COLO829 (cell line): ENCODE data around the gene IFIT1.
"Not testable (repeated sequence)": the region's sequence is repeated elsewhere in the genome, so short reads cannot be mapped to it uniquely, and the experiment has no call there.

Source experiments
- DNase-seq: peaks from one replicate; pipeline ENCODE4 v3.0.0; 2012; ENCODE audit warnings: low spot score

IFIT1 gene

DNA sequence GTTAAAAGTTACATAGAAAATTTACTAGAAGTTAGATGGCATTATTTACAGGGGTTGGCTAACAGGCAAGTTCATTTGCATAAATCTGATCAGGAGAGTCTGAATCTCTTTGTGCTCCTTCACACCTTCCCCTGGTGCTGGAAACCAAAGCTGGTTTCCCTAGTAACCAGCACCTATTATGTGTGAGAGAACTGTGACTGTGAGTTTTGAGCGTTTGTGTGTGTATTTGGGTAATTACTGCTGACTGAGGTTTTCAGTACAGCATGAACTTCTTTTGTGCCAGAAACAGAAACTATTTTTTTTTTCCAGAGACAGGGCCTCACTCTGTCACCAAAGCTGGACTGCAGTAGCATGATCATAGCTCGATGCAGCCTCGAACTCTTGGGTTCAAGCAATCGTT is 24.9 kb upstream of the IFIT1 start:
- DNase-seq, result no peak

DNA sequence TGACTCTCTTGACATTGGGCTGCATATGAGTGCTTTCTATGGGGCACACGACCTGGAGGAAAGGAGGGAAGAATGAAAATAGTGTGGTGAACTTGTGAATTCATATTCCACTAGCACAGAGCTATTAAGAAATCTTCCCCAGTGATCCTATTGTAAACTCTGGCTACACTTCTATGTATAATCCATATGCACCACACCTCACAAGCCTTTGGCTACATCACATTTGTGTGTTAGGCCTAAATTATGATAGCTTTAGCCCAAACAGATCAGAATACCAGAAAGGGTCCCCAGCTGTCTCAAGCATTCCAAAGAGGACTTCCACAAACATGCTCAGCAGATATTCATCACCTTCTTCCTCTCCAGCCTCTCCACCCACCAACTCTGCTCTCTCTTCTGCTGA is 24.3 kb upstream of the IFIT1 start:
- no peak for DNase-seq

DNA sequence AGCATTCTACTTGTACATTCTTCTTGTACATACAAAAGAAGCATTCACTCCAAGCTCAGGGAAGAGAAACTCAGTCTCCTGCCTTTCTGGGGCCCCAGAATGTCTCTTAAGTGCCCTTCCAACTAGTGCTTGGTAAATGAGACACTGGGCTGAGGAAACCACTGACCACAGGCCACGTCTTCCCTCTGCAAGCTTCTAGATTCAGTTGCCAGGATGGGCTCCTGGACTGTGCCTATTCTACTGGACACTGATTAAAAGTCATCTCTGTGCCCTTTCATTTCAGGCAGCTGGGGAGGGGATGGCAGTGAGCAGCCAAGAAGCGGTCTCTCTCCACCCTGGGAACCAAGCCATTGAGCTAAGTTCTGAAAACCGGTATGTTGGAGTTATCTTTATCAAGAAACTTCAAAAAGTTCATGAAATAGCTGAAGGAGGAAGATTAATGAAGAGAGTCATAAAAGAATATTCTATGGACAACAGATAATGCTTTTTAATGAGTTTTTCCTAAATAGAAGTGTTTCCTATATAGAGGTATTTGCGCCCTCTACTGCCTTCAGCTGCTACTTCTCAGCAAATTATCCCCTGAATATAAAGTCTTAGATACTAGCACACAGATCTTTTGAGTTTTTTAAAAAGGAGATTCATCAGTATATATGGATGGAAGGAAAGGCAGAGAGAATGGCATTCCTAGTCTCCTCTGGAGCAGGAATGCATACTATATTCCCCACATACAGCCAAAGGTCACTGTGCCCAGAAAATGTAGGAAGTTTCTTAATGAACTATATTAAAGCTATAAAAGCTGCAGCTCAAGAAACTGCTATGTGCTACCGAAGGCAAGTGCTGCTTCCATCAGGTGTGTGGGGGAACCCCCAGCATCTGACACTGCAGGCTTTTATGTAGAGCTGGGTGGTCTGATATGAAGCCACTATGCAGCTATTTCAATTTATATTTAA is 23.0 kb upstream of the IFIT1 start:
- no peak for DNase-seq

DNA sequence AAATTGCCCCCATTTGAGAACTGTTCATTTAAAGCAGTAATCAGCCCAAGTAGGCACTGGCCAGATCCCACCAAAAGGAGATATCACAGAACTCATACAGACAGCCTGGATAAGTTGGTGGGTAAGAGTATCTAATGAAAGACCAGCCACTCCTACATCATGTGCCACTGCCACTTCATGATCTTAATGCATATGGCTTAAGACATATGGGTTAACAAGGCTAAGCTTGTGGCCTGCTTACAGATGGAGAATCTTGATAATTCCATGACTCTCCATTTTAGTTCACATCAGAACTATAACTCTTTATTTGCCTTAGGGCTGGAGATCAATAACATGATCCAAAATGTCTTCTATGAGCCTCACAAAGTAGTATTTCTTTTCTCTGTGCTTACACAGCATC is 21.3 kb upstream of the IFIT1 start:
- no peak for DNase-seq

DNA sequence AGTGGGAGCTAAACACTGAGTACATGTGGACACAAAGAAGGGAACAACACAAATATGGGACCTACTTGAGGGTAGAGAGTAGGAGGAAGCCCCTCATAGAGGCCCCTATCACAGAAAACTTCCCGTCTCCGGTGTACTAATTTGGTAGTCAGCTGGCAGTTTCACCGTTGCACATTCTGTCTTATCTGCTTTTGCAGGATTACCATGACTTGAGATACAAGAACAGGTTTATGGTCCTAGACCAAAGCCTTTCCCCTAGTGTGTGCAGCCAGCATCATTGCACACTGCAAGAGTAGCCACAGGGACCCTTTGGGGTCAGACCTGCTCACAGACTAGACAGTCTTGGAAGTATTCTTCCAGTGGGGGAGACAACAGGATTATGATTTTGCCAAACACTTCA is 20.4 kb upstream of the IFIT1 start:
- DNase-seq, result no peak

DNA sequence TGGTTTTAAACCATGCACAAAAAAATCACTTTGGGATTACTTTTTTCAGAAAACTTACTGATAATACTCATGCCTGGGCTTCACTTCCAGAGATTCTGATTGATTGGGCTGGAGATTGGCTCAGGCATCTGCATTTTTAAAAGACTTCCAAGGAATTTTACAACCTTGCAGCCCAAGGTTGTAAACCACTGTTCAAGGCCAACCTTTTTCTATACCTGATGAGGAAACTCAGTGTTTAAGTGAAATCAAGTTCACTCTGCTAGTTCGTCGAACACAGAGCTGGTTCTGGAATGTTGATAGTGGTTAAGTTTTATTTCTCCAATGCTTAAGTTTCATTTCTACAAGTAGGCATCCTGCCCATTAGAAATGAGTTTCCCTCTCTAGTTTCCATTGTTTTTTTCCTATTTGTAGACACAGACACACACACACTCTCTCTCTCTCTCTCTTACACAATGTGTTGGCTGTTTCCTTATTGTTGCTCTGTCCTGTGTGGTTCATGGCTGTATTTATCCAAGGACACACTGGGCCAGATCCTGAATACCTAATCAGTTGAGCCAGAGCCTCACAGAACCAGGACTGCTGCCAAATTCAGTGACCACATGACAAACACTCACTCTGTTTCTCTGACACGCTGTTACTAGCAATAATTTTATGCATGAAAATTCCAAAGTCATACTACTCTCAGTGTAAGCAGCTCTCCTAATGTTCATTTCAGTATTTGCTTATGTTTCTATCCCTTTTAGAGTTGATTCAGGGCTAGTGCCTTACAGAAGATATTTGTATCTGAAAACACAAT is 18.3 kb upstream of the IFIT1 start:
- no peak for DNase-seq

DNA sequence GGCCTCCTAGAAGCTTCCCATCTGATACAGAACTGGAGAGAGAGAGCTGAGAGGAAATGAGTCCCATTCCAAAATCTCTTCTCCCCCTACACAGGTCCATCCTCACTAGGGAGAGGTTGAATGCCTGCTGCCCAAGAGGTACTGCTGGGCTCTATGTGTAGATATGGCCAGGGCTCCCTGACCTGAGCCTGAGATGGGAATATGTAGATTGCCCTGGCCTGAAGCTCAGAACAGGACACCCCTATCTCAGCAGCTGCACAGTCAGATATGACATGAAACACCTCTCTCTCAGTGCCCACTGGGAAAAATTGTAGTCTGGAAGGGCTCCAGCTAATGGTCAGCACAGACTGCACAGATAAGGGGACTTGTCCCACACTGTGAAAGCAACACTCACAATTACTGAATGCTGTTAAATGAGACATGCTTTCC is 17.7 kb upstream of the IFIT1 start:
- no peak for DNase-seq

DNA sequence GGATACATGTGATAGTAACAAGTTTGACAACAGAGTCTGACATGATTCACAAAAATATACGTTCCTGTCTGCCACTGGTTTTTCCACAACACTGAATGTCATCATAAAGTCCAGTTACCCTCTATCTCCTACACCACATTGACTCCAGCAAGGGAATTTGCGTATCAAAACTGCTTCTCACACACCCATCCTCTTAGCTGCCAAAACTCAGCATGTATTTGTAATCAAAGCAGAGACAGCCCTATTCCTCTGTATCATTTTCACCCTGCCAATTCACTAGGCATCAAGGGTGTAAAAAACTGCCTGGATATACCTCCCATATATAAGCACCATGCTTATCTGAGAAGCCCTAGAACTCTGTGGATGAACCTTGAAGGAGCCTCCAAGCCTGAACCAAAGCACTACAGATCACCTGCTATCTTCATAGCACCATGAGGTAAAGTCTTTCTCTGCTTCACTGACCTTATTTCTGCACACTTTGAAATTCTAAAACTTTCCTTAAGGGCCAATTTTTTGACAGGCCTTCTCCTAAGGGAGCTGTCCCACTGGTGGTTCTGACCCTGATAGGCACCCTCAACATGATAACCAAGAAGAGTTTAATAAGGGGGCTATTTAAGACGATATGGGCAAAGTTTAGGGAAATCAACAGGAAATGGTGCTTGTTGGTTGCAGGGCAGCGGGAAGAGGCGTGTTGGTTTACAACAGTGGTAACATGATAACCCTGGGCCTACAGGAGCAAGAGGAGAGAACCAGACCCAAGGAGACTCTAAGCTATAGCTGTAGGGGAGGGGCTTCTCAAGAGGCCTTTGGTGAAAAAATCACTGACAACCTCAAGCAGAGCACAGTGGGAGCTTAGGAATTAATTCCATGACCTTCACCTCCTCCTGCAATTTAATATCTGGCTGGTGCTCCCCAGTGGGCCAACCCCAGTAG is 14.5 kb upstream of the IFIT1 start, which contains the start of gene IFIT1B:
Gene IFIT1B (plus strand): TSS at position 352 of the 933 bp plus-strand sequence. CDS start 80 bp downstream, at position 432.
- DNase-seq, result no peak

DNA sequence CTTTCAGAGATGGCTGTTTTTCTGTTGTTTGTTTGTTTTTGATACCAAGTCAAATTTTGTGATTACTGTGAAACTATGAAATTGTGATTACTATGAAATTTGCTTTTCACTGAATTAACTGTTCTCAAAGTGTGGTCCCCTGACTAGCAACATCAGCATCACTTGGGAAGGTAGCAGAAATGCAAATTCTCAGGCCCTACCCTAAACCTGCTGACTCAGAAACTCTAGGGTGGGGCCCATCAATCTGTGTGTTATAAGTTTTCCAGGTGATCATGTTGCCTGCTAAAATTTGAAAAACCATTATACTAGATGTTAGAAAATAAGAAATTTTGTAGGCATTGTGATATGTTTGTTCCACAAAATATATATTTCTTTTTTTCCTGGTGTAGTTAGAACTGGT is 13.3 kb upstream of the IFIT1 start:
- no peak for DNase-seq

DNA sequence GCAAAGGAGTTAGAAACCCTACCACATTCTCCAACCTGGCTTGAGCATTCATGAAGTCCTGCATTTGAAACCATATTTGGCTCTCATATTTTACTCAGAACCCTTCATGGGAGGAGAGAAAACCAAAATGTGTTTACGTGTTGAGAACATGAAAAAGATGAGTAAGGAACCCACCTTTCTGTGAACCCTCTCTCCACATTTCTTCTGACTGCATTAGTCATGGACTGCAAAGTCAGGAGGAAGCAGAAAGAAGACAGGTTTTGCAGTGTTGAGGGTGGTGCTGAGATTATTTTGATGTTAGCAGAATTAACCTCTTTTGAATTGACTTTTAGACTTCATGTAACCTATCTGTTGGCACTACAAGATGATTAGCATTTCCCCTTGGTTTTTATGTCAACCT is 9.7 kb upstream of the IFIT1 start:
- DNase-seq, result no peak

DNA sequence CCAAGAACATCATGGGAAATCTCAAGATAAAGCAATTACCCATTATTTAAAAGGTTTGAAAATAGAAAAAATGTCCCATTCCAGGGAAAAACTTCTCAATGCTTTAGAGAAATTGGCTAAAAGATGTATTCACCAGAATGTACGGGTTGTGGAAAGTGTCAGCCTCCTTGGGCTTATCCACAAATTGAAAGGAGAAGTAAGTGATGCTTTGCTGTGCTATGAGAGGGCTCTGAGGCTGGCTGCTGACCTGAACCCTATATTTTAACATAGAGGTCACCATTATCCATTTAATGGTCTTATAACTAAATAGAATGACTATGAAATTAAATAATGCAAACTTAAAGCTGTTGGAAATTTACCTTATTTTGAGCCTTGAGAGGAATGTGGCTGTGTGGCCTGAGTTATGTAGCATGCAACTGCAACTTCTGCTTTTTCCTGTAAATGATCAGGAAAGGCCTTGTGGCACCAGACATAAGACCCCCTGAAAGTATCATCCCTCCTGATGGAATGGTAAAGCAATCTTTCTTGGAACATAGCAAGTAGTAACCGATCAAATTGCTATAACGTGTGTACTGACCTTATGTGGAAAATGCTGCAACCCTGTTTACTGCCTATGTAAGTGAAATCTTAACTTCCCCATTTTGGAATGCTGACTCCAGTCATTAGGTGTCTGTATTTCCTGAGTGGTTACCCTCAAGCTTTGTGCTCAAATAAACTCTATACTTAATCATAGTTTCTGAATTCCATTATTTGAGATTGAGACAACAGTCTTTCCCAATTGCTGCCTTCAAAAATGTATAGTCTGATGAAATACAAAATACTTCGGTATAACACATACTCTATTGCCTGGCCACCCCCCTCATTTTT is 7.7 kb upstream of the IFIT1 start:
- DNase-seq, result no peak

DNA sequence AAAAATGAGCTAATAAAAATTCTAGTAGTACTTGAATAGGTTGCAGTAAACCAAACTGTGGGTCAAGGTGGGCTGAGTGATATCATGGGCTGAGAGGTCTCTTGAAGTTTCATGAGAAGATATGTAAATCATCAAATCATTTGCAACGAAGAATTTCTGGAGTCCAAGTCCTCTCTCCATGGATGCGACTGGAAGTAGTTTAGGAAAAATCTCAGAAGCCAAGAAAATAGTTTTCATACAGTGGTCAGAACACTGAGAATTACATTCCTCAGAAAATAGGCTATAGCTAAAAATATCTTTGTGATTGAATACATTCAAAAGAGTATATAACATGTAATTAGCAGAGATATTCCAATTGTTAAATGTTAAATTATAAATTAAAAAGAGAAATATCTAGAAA is 3.6 kb upstream of the IFIT1 start:
- no peak for DNase-seq

DNA sequence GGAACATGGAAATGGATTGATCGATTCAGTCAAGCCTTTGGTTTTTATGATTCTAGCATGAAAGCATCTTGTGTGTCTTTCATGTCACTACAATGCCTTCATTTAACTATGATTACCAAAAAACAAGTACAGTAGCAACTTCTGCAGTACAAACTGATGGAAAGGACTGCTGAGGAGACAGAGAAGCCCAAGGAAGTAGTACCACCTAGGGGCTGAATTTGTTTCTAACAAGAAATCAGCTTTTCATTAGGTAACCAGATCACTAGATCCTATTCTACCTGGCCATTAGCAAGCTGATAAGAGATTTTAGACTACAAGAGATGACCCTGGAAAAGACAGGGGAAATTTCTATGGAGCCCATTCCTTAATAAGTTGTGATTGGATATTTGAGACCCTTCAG is 3.2 kb upstream of the IFIT1 start:
- DNase-seq, result no peak

DNA sequence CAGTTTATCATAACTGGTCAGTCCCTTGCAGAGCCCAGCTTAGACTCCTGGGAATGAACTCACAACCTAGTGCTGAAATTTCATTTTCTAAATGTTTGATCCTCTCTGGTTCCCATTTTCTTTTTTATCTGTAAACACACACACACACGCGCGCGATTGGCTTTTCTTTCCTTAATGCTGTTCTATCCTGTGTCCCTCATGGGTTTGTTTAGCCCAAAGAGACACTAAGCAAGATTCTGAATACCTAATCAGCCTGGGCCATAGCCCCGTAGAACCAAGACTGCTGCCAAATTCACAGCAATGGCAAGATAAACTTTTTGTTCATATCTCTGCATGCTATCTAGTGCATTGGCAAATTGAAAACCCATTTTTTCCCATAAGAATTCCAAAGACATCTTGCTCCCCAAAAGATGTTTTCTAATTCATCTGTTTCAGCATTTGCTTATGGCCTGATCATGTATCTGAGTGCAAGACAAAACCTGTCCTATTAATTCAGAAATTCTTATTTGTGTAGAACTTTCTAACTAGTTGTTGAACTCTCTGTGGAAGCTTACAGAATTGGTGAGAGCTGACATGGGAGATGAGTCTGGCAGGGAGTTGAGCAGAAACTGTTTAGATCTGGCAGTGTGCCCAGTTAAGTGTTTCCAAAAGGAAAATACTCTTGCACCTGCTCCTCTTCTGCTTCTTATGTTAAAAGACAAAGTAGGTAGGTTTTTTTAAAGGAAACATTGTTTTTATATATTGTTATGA is 1.8 kb upstream of the IFIT1 start:
- DNase-seq, result no peak

DNA sequence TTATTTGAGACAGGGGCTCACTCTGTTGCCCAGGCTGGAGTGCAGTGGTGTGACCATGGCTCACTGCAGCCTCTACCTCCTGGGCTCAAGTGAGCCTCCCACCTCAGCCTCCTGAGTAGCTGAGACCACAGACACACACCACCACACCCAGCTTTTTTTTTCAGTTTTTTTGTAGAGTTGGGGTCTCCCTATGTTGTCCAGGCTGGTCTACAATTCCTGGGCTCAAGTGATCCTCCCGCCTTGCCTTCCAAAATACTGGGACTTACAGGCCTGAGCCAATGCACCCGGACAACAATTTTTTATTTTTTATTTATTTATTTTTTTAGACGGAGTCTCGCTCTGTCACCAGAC is 1.2 kb upstream of the IFIT1 start:
- DNase-seq, result not testable (repeated sequence)

DNA sequence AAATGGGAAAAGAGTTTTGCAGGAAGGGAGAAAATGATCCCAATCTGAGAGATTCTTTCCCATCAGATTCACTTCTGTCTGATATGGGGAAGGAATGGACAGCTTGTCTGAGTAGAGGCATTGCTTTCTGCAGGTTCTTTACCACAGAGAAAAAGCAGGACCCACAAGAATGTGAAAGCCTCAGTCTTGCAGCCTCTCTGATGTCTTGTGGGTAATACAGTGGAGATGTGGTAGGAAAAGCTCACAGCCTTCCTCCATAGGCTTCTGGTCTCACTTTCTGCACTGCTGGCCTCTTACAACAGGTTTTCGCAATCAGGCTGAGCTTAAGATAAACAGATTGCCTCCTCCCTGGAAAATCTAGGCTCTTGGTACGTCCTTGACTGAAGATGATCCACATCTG is 551 bp downstream of the IFIT1 start:
- DNase-seq, result no peak

DNA sequence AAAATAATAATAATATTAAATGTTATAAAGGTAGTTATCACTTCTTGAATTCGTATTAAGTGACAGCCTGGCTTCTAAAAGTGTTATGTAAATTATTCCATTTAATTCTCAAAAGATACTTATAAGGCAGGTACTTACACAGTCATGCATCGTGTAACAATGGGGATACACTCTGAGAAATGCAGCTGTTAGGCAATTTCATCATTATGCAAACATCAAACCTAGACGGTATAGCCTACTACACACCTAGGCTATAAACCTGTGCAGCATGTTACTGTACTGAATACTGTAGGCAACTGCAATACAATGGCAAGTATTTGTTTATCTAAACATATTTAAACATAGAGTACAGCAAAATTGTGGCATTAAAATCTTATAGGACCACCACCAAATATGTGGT is 1.5 kb downstream of the IFIT1 start:
- no peak for DNase-seq

DNA sequence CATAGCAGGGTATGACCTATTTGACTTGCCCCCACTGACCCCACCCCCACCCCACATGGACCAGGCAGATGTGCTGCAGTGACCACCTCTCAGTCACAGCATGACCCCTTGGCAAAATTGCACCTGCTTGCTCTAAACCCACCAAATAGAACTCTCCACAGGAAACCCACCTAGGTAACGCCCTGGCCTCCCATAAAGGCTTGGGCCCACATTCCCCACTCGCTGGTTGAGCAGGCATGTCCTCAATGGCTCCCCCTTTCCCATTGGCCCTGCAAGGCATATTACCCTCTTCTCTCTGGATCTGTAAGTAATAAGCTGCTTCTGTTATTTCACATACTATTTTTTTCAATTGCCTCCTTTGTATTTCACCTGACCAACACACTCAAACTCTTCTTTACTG is 2.7 kb downstream of the IFIT1 start:
- DNase-seq, result no peak

DNA sequence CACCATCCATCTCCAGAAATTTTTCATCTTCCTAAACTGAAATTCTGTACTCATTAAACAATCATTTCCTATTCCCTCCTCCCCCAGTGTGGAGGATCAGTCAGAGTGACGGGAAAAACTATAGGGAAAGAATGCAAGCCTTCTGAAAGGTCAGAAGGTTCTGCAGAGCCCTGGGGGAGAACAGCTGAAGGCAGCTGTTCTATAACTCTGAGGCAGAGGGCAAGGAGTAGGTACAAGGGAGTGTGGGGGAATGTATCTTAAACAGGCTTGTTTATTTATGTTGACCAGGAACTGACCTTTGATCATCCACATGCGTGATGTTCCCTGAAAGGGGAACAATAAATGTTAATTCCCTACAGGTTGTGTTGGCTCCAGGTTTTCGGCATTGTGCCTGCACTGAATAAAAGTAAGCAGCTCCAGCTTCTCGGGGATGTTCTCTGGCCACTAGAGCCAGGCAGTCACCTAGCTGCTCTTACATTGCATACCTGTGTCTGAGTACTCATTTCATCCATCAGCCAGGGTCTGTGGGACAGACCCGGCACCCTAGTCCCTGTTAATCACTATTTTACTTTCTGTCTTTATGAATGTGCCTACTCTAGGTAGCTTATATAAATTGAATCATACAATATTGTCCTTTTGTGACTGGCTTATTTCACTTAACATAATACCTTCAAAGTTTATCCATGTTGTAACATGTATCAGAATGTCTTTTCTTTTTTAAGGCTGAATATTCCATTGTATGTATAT is 5.8 kb downstream of the IFIT1 start:
- DNase-seq, result no peak

DNA sequence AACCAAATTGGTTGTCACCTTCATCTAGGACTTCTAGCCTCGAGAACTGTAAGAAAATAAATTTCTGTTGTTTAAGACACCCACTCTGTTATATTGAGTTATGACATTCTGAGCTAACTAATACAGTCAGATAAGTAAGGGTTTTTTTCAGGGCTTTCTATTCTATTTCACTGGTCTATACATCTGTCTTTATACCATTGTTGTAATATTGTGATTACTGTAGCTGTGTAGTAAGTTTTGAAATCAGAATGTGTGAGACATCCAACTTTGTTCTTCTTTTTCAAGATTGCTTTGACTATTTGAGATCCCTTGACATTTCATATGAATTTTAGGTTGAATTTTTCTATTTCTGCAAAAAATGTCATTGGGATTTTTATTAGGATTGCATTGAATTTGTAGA is 7.5 kb downstream of the IFIT1 start:
- no peak for DNase-seq
